SK-N-MC (cell line): ENCODE measurements around the gene BHMT2.
A peak's percentile ranks its signal among the peaks of the same experiment; 100 is the strongest.

Experiments
- DNase-seq: peaks from one replicate; pipeline ENCODE4 v3.0.0-alpha.2; 2011; ENCODE audit warnings: low read depth, low spot score
- H3K27ac ChIP-seq: fragments of 200-600 bp; sonication (generic); 2 replicates; pipeline ENCODE4 v1.5.1; 2016; ENCODE audit warnings: mixed run types
- H3K36me3 ChIP-seq: fragments of 200-600 bp; sonication (generic); 2 replicates; pipeline ENCODE4 v1.6.1; 2017; ENCODE audit warnings: antibody characterized with exemption, low read length, mixed read lengths; ENCODE audit not compliant: insufficient read depth
- H3K4me3 ChIP-seq: fragments of 200-600 bp; sonication (generic); 2 replicates; pipeline ENCODE4 v1.5.1; 2016
- H3K9ac ChIP-seq: fragments of 200-600 bp; sonication (generic); 2 replicates; pipeline ENCODE4 v1.8.0; 2017; ENCODE audit warnings: mixed run types, mixed read lengths; ENCODE audit not compliant: insufficient read length
- H3K9me3 ChIP-seq: fragments of 200-600 bp; sonication (generic); 2 replicates; pipeline ENCODE4 v1.6.1; 2017; ENCODE audit warnings: low read depth, mild to moderate bottlenecking, antibody characterized with exemption, low read length, moderate library complexity, mixed read lengths
- EZH2 ChIP-seq: fragments of 200-600 bp; sonication (generic); IDR thresholded peaks from one replicate; pipeline ENCODE4 v1.6.1; 2017; ENCODE audit warnings: antibody characterized with exemption
- FOXP2 ChIP-seq: optimal IDR thresholded peaks from 2 replicates; pipeline ENCODE3; 2011; ENCODE audit warnings: mild to moderate bottlenecking, moderate library complexity; ENCODE audit not compliant: insufficient read depth; ENCODE audit errors: extremely low read length, control extremely low read depth
- POLR2AphosphoS5 ChIP-seq: IDR thresholded peaks from 2 replicates; pipeline ENCODE4 v1.6.1; 2012; ENCODE audit warnings: mild to moderate bottlenecking, low read depth, low read length, borderline replicate concordance

Gene BHMT2

GRCh38 chr5:79069488-79070349 is at the start of gene BHMT2, which contains the start of gene DMGDH:
Gene BHMT2, plus strand, starts transcription at chr5:79069767. Its CDS starts 16 bp downstream, at chr5:79069783.
Gene DMGDH, minus strand, starts transcription at chr5:79069674. Its CDS starts 54 bp downstream, at chr5:79069620.
- H3K9ac ChIP-seq: peak within 1 kb of the TSS; percentile 41
- TF ChIP-seq EZH2 (no peak), POLR2AphosphoS5 (no peak)
- no peaks in the 10 kb centered on the region for H3K36me3 ChIP-seq
- H3K27ac ChIP-seq: peak within 1 kb of the TSS; percentile 74; the same call in 1 of the 2 replicates
- no peak within 1 kb of the TSS for H3K4me3 ChIP-seq
- H3K9me3 ChIP-seq: no peaks in the 10 kb centered on the region
- no peak for DNase-seq

- Histone ChIP-seq H3K9ac (no peak overlapping the region), H3K27ac (no peak overlapping the region), H3K4me3 (0 out of 2 replicates have a peak overlapping the region, but pooled peaks have one; percentile 0), H3K36me3 (no peaks in the 10 kb centered on the region), H3K9me3 (no peaks in the 10 kb centered on the region)
- TF ChIP-seq EZH2 (no peak), POLR2AphosphoS5 (no peak), FOXP2 (no peak)
- no peak for DNase-seq
Observed at GRCh38 chr5:79020861-79021561, 48.6 kb upstream of the BHMT2 start.

- H3K27ac ChIP-seq: no peak overlapping the region
- no peak for DNase-seq
- TF ChIP-seq POLR2AphosphoS5: no peak
- TF ChIP-seq FOXP2: no peak
- TF ChIP-seq EZH2: no peak
- no peaks in the 10 kb centered on the region for H3K9me3 ChIP-seq
- H3K9ac ChIP-seq: no peak overlapping the region
- no peaks in the 10 kb centered on the region for H3K36me3 ChIP-seq
- no peak overlapping the region for H3K4me3 ChIP-seq
Observed at GRCh38 chr5:79021753-79022152, 47.8 kb upstream of the BHMT2 start.

- Histone ChIP-seq H3K4me3 (peak overlapping the region; percentile 6), H3K27ac (peak overlapping the region; percentile 44; the same call in 1 of the 2 replicates), H3K9me3 (no peaks in the 10 kb centered on the region), H3K36me3 (no peaks in the 10 kb centered on the region), H3K9ac (no peak overlapping the region)
- no peak for DNase-seq
- TF ChIP-seq EZH2 (no peak), FOXP2 (no peak), POLR2AphosphoS5 (no peak)
Observed at GRCh38 chr5:79022771-79023170, 46.8 kb upstream of the BHMT2 start.

GRCh38 chr5:79023348-79023747 is 46.2 kb upstream of the BHMT2 start:
- Histone ChIP-seq H3K9me3 (no peaks in the 10 kb centered on the region), H3K27ac (peak overlapping the region; percentile 44; the same call in 1 of the 2 replicates), H3K4me3 (peak overlapping the region; percentile 6), H3K36me3 (no peaks in the 10 kb centered on the region), H3K9ac (no peak overlapping the region)
- TF ChIP-seq POLR2AphosphoS5 (peak; percentile 20; the same call in 1 of the 2 replicates), FOXP2 (no peak), EZH2 (no peak)
- DNase-seq: peak; percentile 93

GRCh38 chr5:79023947-79024346 is 45.6 kb upstream of the BHMT2 start:
- Histone ChIP-seq H3K9ac (no peak overlapping the region), H3K4me3 (no peak overlapping the region), H3K27ac (peak overlapping the region; percentile 43; the same call in 1 of the 2 replicates), H3K36me3 (no peaks in the 10 kb centered on the region), H3K9me3 (no peaks in the 10 kb centered on the region)
- no peak for DNase-seq
- TF ChIP-seq POLR2AphosphoS5 (no peak), EZH2 (no peak), FOXP2 (no peak)

- H3K36me3 ChIP-seq: no peaks in the 10 kb centered on the region
- H3K9me3 ChIP-seq: no peaks in the 10 kb centered on the region
- DNase-seq: no peak
- TF ChIP-seq FOXP2: no peak
- peak overlapping the region; percentile 66 for H3K4me3 ChIP-seq
- no peak overlapping the region for H3K27ac ChIP-seq
- peak overlapping the region; percentile 55 for H3K9ac ChIP-seq
Observed at GRCh38 chr5:79025054-79025472, 44.5 kb upstream of the BHMT2 start.
